SU-DHL-6 (cell line): Measurements from ENCODE around the gene MINDY3.

Experiments used
- H2AFZ ChIP-seq: fragments of 200-600 bp; sonication (generic); 2 replicates; pipeline ENCODE4 v1.6.1; 2014; ENCODE audit warnings: low read depth, mild to moderate bottlenecking, moderate library complexity, mixed read lengths, antibody characterized with exemption, low read length; ENCODE audit not compliant: severe bottlenecking
- H3F3A ChIP-seq: fragments of 200-600 bp; shearing (Covaris generic); 2 replicates; pipeline ENCODE4 v1.6.0; 2016; ENCODE audit warnings: antibody characterized with exemption, mild to moderate bottlenecking; ENCODE audit not compliant: insufficient read depth
- H3K27ac ChIP-seq: fragments of 200-600 bp; sonication (generic); 2 replicates; pipeline ENCODE4 v1.5.1; 2016; ENCODE audit warnings: low read depth, mild to moderate bottlenecking, low read length, moderate library complexity, mixed read lengths
- H3K27me3 ChIP-seq: fragments of 200-600 bp; sonication (generic), shearing (Covaris generic); 2 replicates; pipeline ENCODE4 v1.6.0; 2014; ENCODE audit warnings: mild to moderate bottlenecking, low read length
- H3K36me3 ChIP-seq: fragments of 200-600 bp; sonication (generic); 2 replicates; pipeline ENCODE4 v1.6.1; 2014; ENCODE audit warnings: mild to moderate bottlenecking, low read length, mixed read lengths
- H3K4me2 ChIP-seq: fragments of 300-600, 200-600 bp; shearing (Covaris generic), sonication (generic); 2 replicates; pipeline ENCODE4 v1.6.0; 2014; ENCODE audit warnings: low read length, low read depth, mild to moderate bottlenecking; ENCODE audit not compliant: poor library complexity, severe bottlenecking
- H3K4me3 ChIP-seq: fragments of 200-600 bp; sonication (generic); 2 replicates; pipeline ENCODE4 v1.5.1; 2014; ENCODE audit warnings: antibody characterized with exemption, low read length, mild to moderate bottlenecking, mixed read lengths; ENCODE audit not compliant: insufficient read depth, poor library complexity, severe bottlenecking
- H3K79me2 ChIP-seq: fragments of 200-600 bp; sonication (generic); 2 replicates; pipeline ENCODE4 v1.6.1; 2014; ENCODE audit warnings: mild to moderate bottlenecking, low read length, moderate library complexity; ENCODE audit not compliant: insufficient read depth
- H3K9ac ChIP-seq: fragments of 200-600 bp; sonication (generic); 2 replicates; pipeline ENCODE4 v1.7.0; 2014; ENCODE audit warnings: mild to moderate bottlenecking, low read length
- H3K9me2 ChIP-seq: fragments of 200-600 bp; sonication (generic); replicated peaks from 2 replicates; pipeline ENCODE4 v1.6.1; 2014; ENCODE audit warnings: low read length; ENCODE audit not compliant: insufficient read depth
- H3K9me3 ChIP-seq: fragments of 200-600 bp; sonication (generic); 2 replicates; pipeline ENCODE4 v1.6.1; 2014; ENCODE audit warnings: low read length, mixed read lengths; ENCODE audit not compliant: insufficient read depth
- H4K20me1 ChIP-seq: fragments of 200-600 bp; sonication (generic); 2 replicates; pipeline ENCODE4 v1.6.1; 2014; ENCODE audit warnings: low read depth, mild to moderate bottlenecking, antibody characterized with exemption, low read length, moderate library complexity, mixed read lengths
- CTCF ChIP-seq: fragments of 200-600 bp; sonication (generic); IDR thresholded peaks from one replicate; pipeline ENCODE4 v1.5.1; 2017; ENCODE audit warnings: antibody characterized with exemption, mild to moderate bottlenecking, low read length, moderate library complexity; ENCODE audit not compliant: insufficient read depth, poor library complexity, severe bottlenecking
- EZH2phosphoT487 ChIP-seq: fragments of 200-600 bp; sonication (generic), shearing (Covaris generic); conservative IDR thresholded peaks from 2 replicates; pipeline ENCODE4 v1.6.1; 2018; ENCODE audit warnings: mild to moderate bottlenecking, antibody characterized with exemption, low read length, moderate library complexity, mixed read lengths

MINDY3 gene

GRCh38 chr10:15869935-15870334 is 9.6 kb upstream of the MINDY3 start:
- no peak overlapping the region for H3K4me2 ChIP-seq
- TF ChIP-seq EZH2phosphoT487, result no peak
- TF ChIP-seq CTCF, result no peak
- no peak overlapping the region for H2AFZ ChIP-seq
- no peaks in the 10 kb centered on the region for H4K20me1 ChIP-seq
- H3K36me3 ChIP-seq, result no peaks in the 10 kb centered on the region
- H3K27ac ChIP-seq, result no peak overlapping the region
- no peaks in the 10 kb centered on the region for H3K27me3 ChIP-seq
- no peak overlapping the region for H3K9ac ChIP-seq
- no peaks in the 10 kb centered on the region for H3K9me2 ChIP-seq
- H3K4me3 ChIP-seq, result no peak overlapping the region
- no peaks in the 10 kb centered on the region for H3F3A ChIP-seq
- no peaks in the 10 kb centered on the region for H3K79me2 ChIP-seq
- H3K9me3 ChIP-seq, result no peaks in the 10 kb centered on the region

GRCh38 chr10:15868006-15868405 is 7.7 kb upstream of the MINDY3 start:
- Histone ChIP-seq H3K4me2 (no peak overlapping the region), H3K4me3 (no peak overlapping the region), H3K27me3 (no peaks in the 10 kb centered on the region), H3K36me3 (no peaks in the 10 kb centered on the region), H4K20me1 (no peaks in the 10 kb centered on the region), H3K79me2 (no peaks in the 10 kb centered on the region), H3K9me2 (no peaks in the 10 kb centered on the region), H3K9ac (no peak overlapping the region), H3K27ac (no peak overlapping the region), H2AFZ (no peak overlapping the region), H3K9me3 (no peaks in the 10 kb centered on the region), H3F3A (no peaks in the 10 kb centered on the region)
- no peak for TF ChIP-seq CTCF
- TF ChIP-seq EZH2phosphoT487, result no peak

GRCh38 chr10:15865304-15865703 is 5.0 kb upstream of the MINDY3 start:
- H3K4me3 ChIP-seq, result no peak overlapping the region
- H3K79me2 ChIP-seq, result no peaks in the 10 kb centered on the region
- no peak overlapping the region for H2AFZ ChIP-seq
- H4K20me1 ChIP-seq, result no peaks in the 10 kb centered on the region
- no peak for TF ChIP-seq CTCF
- no peak for TF ChIP-seq EZH2phosphoT487
- H3K4me2 ChIP-seq, result no peak overlapping the region
- peaks cover 10% of the 10 kb centered on the region; the same call in 1 of the 2 replicates for H3F3A ChIP-seq
- H3K27me3 ChIP-seq, result no peaks in the 10 kb centered on the region
- H3K9me3 ChIP-seq, result no peaks in the 10 kb centered on the region
- no peak overlapping the region for H3K27ac ChIP-seq
- H3K36me3 ChIP-seq, result no peaks in the 10 kb centered on the region
- H3K9me2 ChIP-seq, result no peaks in the 10 kb centered on the region
- no peak overlapping the region for H3K9ac ChIP-seq
